T-helper 2 cell treated with Interferon-gamma antibody and Interleukin-4, amounts not matched to agents 5 μg/mL and 100 μg/mL, for 36 hours (primary cell): ENCODE results near the gene ACD.

Source experiments
- DNase-seq: peaks from one replicate; pipeline ENCODE4 v3.0.0; 2021; ENCODE audit warnings: low spot score
- H3K27ac Mint-ChIP-seq: one replicate; pipeline ENCODE4 v1.8.0; 2021; ENCODE audit warnings: mild to moderate bottlenecking, mixed read lengths
- H3K27me3 Mint-ChIP-seq: one replicate; pipeline ENCODE4 v1.8.0; 2021; ENCODE audit warnings: low read depth, mixed read lengths
- H3K36me3 Mint-ChIP-seq: one replicate; pipeline ENCODE4 v1.8.0; 2021; ENCODE audit warnings: low read depth, mixed read lengths
- H3K4me1 Mint-ChIP-seq: one replicate; pipeline ENCODE4 v1.8.0; 2021; ENCODE audit warnings: low read depth, mixed read lengths
- H3K4me3 Mint-ChIP-seq: one replicate; pipeline ENCODE4 v1.8.0; 2022; ENCODE audit warnings: mild to moderate bottlenecking, moderate library complexity, mixed read lengths
- H3K9me3 Mint-ChIP-seq: one replicate; pipeline ENCODE4 v1.8.0; 2021; ENCODE audit warnings: mixed read lengths

The ACD gene

DNA sequence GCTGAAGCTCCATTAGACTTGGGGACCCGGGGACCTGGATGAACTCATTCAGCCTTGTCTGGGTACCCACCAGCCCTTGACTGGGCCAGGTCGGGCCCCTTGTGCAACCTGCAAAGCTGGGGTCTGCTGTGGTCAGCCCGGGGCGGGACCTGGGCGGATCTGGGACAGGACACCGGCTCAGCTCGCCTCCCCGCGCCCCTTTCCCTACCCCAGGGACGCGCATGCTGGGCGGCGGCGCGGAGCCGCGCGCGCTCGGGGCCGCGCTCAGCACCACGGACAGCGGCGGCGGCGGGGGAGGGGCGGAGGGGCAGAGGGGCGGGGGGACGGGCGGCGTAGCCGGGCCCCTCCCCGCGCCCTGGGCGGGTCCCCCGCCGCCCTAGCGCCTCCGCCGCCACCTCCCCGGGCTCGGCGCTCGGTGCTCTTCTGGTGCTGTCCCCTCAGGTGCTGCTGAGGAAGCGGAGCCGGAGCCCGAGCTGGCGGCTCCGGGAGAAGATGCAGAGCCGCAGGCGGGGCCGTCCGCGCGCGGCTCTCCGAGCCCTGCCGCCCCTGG lies 7.4 kb downstream of the ACD start:
- Mint-ChIP-seq H3K9me3 (no peaks in the 10 kb centered on the region), H3K27ac (no peak overlapping the region), H3K4me3 (no peak overlapping the region), H3K4me1 (no peaks in the 10 kb centered on the region), H3K27me3 (no peaks in the 10 kb centered on the region), H3K36me3 (peaks cover 53% of the 10 kb centered on the region)
- no peak for DNase-seq

DNA sequence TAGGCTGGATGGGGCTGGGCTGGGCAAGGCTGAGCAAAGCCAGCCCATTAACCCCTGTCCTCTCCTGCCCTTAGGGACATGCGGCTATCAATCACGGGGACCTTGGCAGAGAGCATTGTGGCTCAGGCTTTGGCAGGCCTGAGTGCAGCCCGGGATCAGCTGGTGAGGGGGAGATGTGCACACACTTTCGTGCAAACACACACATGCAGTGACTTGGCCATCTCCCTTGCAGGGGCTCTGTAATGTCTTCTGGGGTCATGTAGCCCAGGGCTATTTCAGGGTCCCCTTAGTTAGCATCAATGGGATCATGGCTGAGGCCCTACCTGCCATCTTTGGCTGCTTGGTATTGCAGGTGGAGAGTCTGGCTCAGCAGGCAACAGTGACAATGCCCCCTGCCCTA lies 8.2 kb downstream of the ACD start:
- H3K4me3 Mint-ChIP-seq = no peak overlapping the region

DNA sequence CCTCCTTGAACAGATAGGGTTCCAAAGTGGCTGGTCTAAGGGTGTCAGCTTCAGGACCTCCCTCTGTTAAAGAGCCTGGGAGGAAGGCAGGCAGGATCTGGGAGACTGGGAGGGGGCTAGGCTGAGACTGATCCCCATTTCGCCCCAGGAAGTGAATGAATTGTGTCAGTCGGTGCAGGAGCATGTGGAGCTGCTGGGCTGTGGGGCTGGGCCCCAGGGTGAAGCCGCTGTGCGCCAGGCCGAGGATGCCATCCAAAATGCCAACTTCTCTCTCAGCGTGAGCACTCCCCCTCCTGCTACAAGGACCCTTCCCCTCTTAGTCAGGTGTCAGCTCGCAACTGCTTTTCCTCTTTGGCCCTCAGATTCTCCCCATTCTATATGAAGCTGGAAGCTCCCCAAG lies 9.0 kb downstream of the ACD start:
- Mint-ChIP-seq H3K27me3 (no peaks in the 10 kb centered on the region), H3K4me3 (no peak overlapping the region), H3K27ac (peak overlapping the region; percentile 62), H3K36me3 (peaks cover 48% of the 10 kb centered on the region), H3K9me3 (no peaks in the 10 kb centered on the region), H3K4me1 (peaks cover 4% of the 10 kb centered on the region)
- no peak for DNase-seq

More for the DNA sequence above, 8.2 kb downstream of the ACD start:
- no peaks in the 10 kb centered on the region for H3K9me3 Mint-ChIP-seq
- H3K36me3 Mint-ChIP-seq = peaks cover 49% of the 10 kb centered on the region
- H3K27me3 Mint-ChIP-seq = no peaks in the 10 kb centered on the region
- H3K27ac Mint-ChIP-seq = peak overlapping the region; percentile 31
- DNase-seq = no peak
- peaks cover 2% of the 10 kb centered on the region for H3K4me1 Mint-ChIP-seq

DNA sequence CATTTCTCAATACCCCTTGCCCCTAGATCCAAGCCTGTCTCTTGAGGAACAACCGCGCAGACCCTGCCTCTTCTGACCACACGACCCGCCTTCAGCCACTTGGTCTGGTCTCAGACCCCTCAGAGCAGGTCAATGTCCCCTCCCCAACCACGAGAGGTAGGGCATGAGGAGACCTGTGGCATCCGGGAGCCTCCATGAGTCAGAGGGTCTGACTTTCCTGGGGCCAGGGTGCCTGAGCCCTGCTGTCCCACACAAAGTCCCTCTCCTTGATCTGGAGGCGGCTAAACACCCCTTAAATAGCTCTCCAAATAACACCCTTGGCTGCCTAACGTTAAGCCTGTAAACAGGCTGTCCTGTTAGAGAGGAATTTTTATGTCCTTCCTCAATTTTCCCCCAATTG lies 10.0 kb downstream of the ACD start:
- no peak for DNase-seq
- no peaks in the 10 kb centered on the region for H3K27me3 Mint-ChIP-seq
- peaks cover 40% of the 10 kb centered on the region for H3K36me3 Mint-ChIP-seq
- peaks cover 4% of the 10 kb centered on the region for H3K4me1 Mint-ChIP-seq
- H3K9me3 Mint-ChIP-seq = no peaks in the 10 kb centered on the region
- H3K4me3 Mint-ChIP-seq = no peak overlapping the region
- no peak overlapping the region for H3K27ac Mint-ChIP-seq

DNA sequence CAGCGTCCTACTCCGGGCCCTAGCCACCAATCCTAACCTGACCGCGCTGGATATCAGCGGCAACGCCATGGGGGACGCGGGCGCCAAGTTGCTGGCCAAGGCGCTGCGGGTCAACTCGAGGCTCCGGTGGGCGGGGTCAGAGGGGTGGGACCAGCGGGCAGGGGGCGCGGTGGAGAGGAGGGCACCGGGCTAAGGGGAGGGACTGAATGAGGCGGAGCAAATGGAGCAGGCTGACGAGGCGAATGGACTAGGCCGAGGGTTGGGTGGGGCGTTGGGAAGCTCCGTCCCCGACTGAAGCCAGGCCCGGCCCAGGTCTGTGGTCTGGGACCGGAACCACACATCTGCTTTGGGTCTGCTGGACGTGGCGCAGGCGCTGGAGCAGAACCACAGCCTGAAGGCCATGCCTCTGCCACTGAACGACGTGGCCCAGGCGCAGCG lies 10.5 kb downstream of the ACD start:
- no peak for DNase-seq
- peaks cover 38% of the 10 kb centered on the region for H3K36me3 Mint-ChIP-seq
- H3K27me3 Mint-ChIP-seq = no peaks in the 10 kb centered on the region
- H3K4me1 Mint-ChIP-seq = peaks cover 5% of the 10 kb centered on the region
- H3K9me3 Mint-ChIP-seq = no peaks in the 10 kb centered on the region
- H3K4me3 Mint-ChIP-seq = no peak overlapping the region
- H3K27ac Mint-ChIP-seq = no peak overlapping the region

- no peak for DNase-seq
- Mint-ChIP-seq H3K27ac (no peak overlapping the region), H3K9me3 (no peaks in the 10 kb centered on the region), H3K4me3 (no peak overlapping the region), H3K36me3 (peaks cover 37% of the 10 kb centered on the region), H3K27me3 (no peaks in the 10 kb centered on the region), H3K4me1 (peaks cover 9% of the 10 kb centered on the region)
Measured at GRCh38 chr16:67648764-67649407, 11.2 kb downstream of the ACD start.

DNA sequence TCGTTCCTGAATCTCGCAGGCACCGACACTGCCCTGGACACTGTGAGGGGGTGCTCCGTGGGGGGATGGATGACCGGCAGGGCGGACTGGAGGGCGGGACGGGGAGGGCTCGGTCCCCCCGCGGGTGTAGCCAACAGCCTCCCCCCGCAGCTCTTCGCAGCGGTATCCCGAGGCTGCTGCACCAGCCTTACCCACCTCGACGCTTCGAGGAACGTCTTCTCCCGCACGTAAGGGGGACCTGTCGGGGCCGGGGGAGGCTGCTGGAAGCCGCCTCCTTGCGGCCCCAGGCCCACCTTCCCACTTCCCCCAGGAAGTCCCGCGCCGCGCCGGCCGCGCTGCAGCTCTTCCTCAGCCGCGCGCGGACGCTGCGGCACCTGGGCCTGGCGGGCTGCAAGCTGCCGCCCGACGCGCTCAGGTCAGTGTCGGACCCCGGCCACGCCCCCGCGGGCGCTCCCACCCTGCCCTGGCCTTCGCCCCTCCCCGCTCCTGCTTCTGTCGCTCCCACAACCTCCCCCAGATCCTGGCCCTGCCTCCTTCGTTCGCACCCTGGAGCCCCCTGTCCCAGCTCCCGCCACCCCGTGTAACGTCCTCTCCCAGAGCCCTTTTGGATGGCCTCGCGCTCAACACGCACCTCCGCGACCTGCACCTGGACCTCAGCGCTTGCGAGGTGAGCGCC lies 11.8 kb downstream of the ACD start:
- peaks cover 10% of the 10 kb centered on the region for H3K4me1 Mint-ChIP-seq
- no peaks in the 10 kb centered on the region for H3K27me3 Mint-ChIP-seq
- H3K4me3 Mint-ChIP-seq = no peak overlapping the region
- no peaks in the 10 kb centered on the region for H3K9me3 Mint-ChIP-seq
- no peak for DNase-seq
- peaks cover 35% of the 10 kb centered on the region for H3K36me3 Mint-ChIP-seq
- no peak overlapping the region for H3K27ac Mint-ChIP-seq

DNA sequence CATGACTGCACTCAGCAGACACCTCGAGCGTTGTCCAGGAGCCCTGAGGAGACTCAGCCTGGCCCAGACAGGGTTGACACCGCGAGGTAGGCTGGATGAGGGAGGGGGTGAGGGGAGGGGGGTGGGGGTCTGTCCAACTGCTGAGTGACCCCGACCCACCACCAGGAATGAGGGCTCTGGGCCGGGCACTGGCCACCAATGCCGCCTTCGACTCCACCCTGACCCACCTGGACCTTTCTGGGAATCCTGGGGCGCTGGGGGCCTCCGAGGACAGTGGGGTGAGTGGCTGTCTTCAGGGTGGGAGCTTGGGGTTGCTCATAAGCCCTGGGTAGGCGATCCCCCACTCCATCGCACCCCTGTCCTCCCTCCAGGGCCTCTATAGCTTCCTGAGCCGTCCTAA lies 12.4 kb downstream of the ACD start:
- H3K27me3 Mint-ChIP-seq = no peaks in the 10 kb centered on the region
- DNase-seq = no peak
- peaks cover 10% of the 10 kb centered on the region for H3K4me1 Mint-ChIP-seq
- H3K27ac Mint-ChIP-seq = no peak overlapping the region
- peaks cover 35% of the 10 kb centered on the region for H3K36me3 Mint-ChIP-seq
- no peaks in the 10 kb centered on the region for H3K9me3 Mint-ChIP-seq
- no peak overlapping the region for H3K4me3 Mint-ChIP-seq

DNA sequence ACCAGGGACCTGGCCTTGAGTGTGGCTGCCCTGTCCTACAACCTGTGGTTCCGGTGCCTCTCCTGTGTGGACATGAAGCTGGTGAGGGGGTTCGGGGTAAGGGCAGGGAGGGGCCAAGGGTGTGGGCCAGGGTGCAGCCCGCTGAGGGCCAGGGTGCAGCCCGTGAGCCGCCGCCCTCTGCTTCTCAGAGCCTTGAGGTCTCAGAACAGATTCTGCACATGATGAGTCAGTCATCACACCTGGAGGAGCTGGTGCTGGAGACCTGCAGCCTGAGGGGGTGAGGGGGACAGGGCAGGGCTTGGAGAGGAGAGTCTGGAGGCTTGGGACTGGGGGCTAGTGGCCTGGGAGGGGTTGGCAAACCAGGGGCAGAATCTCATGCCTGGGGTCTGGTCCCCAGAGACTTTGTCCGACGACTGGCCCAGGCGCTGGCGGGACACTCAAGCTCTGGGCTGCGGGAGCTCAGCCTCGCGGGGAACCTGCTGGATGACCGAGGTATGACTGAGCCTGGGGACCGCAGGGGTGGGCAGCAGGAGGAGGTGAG lies 12.9 kb downstream of the ACD start:
- H3K27me3 Mint-ChIP-seq = no peaks in the 10 kb centered on the region
- no peak overlapping the region for H3K27ac Mint-ChIP-seq
- DNase-seq = no peak
- peaks cover 32% of the 10 kb centered on the region for H3K36me3 Mint-ChIP-seq
- H3K4me1 Mint-ChIP-seq = peaks cover 10% of the 10 kb centered on the region
- H3K4me3 Mint-ChIP-seq = no peak overlapping the region
- no peaks in the 10 kb centered on the region for H3K9me3 Mint-ChIP-seq

- peak overlapping the region; percentile 94 for H3K27ac Mint-ChIP-seq
- no peaks in the 10 kb centered on the region for H3K9me3 Mint-ChIP-seq
- peaks cover 10% of the 10 kb centered on the region for H3K4me1 Mint-ChIP-seq
- peak overlapping the region; percentile 89 for H3K4me3 Mint-ChIP-seq
- DNase-seq = no peak
- no peaks in the 10 kb centered on the region for H3K27me3 Mint-ChIP-seq
- peaks cover 20% of the 10 kb centered on the region for H3K36me3 Mint-ChIP-seq
Measured at GRCh38 chr16:67645397-67646121, 14.5 kb downstream of the ACD start.

- H3K4me3 Mint-ChIP-seq = peak overlapping the region; percentile 69
- peaks cover 18% of the 10 kb centered on the region for H3K36me3 Mint-ChIP-seq
- H3K4me1 Mint-ChIP-seq = peaks cover 10% of the 10 kb centered on the region
- no peaks in the 10 kb centered on the region for H3K9me3 Mint-ChIP-seq
- H3K27me3 Mint-ChIP-seq = no peaks in the 10 kb centered on the region
- H3K27ac Mint-ChIP-seq = peak overlapping the region; percentile 73
- DNase-seq = no peak
Measured at GRCh38 chr16:67644038-67644437, 16.0 kb downstream of the ACD start.

DNA sequence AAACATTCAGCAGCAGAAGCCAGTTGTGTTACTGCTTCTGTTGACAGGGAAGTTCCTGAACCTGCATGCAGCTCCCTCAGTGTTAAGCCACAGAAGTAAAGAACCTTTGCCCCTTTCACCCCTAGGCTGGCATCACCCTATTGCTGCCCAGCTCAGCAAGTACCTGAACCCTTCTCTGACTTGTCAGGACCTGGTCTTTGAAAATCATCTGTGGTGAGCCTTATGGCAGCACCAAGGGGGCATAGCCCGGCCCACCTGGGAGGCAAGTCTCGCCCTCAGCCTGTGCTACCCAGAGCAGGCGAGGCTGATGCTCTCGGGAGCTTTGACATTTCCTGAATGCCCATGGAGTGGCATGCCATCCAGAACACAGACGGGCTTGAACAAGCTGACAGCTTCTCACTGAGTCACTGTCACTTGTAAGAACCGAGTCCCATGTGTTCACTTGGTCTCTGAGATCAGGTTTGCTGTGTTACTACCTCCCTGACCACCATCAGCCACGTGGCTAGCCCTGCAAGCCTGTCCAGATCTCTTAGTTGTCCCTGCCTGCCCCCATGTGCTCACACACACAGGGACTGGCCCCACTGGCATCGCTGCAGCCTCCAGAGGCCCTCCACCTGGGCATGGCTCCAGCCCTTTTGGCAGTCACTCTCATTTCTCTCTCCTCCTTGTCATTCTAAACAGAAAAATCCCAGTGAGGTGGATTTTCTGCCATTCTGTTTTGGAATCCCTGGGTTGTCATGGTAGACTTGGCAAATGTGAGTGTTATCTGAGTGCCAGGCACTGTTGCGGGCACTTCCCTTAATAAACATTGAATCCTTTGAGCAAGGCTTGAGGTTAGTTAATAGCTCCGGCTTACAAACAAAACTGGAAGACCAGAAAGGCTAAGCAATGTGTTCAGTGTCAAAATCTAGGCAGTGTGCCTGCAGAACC lies 18.0 kb downstream of the ACD start:
- Mint-ChIP-seq H3K27me3 (no peaks in the 10 kb centered on the region), H3K9me3 (no peaks in the 10 kb centered on the region), H3K4me1 (peaks cover 10% of the 10 kb centered on the region), H3K36me3 (peaks cover 25% of the 10 kb centered on the region), H3K4me3 (no peak overlapping the region), H3K27ac (no peak overlapping the region)
- no peak for DNase-seq

DNA sequence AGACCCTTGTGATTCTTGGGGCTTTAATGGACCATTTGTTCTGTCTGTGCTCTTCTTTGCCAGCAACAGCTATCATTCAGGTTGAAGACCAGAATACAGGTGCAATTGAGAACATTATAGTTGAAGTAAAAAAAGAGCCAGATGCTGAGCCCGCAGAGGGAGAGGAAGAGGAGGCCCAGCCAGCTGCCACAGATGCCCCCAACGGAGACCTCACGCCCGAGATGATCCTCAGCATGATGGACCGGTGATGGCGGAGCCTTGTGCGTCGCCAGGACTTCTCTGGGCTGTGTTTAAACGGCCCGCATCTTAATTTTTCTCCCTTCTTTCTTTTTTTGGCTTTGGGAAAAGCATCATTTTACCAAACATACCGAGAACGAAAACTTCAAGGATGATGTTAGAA lies 22.4 kb downstream of the ACD start:
- Mint-ChIP-seq H3K4me3 (no peak overlapping the region), H3K9me3 (no peaks in the 10 kb centered on the region), H3K27me3 (no peaks in the 10 kb centered on the region), H3K27ac (no peak overlapping the region), H3K36me3 (peaks cover 38% of the 10 kb centered on the region), H3K4me1 (no peaks in the 10 kb centered on the region)
- no peak for DNase-seq
